K562 (cell line): ENCODE measurements around the gene SCP2. TPM values are rescaled to one million over a fixed set of nuclear protein-coding genes. Genes with fewer than 3 reads are reported as not detected.

Source experiments
- ATAC-seq: fragments of 200-7000 bp; cut with Tn5 transposase; 3 replicates; pipeline ENCODE4 v1.9.1; 2020; ENCODE audit warnings: moderate library complexity
- BruUV-seq: library from RNA; stranded (reverse); fragments of 400-500 nt; replicated peaks from 2 replicates; lab custom pipeline; 2021; lab: Mats Ljungman, UMichigan
- CTCF ChIA-PET: fragments of 300-600 bp; formaldehyde crosslinking; extraction: SDS; loops from one replicate; lab custom pipeline; 2021; ENCODE audit warnings: low intra/inter-chr PET ratio; lab: Yijun Ruan, JAX
- POLR2A ChIA-PET: fragments of 300-600, 350-650 bp; sonication (Branson Sonifier 250); formaldehyde crosslinking; extraction: SDS; loops from one replicate; lab custom pipeline; 2021; ENCODE audit warnings: antibody characterized with exemption, inconsistent platforms; lab: Yijun Ruan, JAX
- DNase-seq, 4 experiments: peaks; one replicate each; pipeline versions ENCODE4 v3.0.0 to v3.0.0-alpha.2; 2011 to 2018; ENCODE audit warnings: low spot score in 3 of 4, mixed read lengths in 3 of 4; ENCODE audit errors: extremely low read depth in 1 of 4
- FAIRE-seq: peaks from 2 replicates; lab custom pipeline; 2011; peaks lifted over from hg19 to GRCh38; lab: Jason Lieb, UNC
- H2AFZ ChIP-seq: 2 replicates; pipeline ENCODE4 v1.6.0; 2011; ENCODE audit warnings: low read depth, low read length, control low read depth, inconsistent platforms
- H3K27ac ChIP-seq: fragments of 200-600 bp; 3 replicates; pipeline ENCODE4 v1.8.0; 2011; ENCODE audit warnings: low read depth, mild to moderate bottlenecking, control low read depth, inconsistent platforms, low read length, moderate library complexity, mixed read lengths; ENCODE audit errors: extremely low read depth
- H3K27me3 ChIP-seq, 2 experiments: fragments of 300-600 bp in 1 of 2; 2 replicates in 1 of 2; 3 replicates in 1 of 2; pipeline versions ENCODE4 v1.6.0 to v1.8.0; 2011; ENCODE audit warnings: inconsistent platforms in 2 of 2, low read length in 2 of 2, mild to moderate bottlenecking in 1 of 2, mixed read lengths in 1 of 2, moderate library complexity in 1 of 2; ENCODE audit not compliant: control insufficient read depth in 2 of 2, insufficient read depth in 2 of 2
- H3K36me3 ChIP-seq: fragments of 300-600 bp; 3 replicates; pipeline ENCODE4 v1.8.0; 2011; ENCODE audit warnings: mild to moderate bottlenecking, low read length, inconsistent platforms; ENCODE audit not compliant: control insufficient read depth, insufficient read depth
- H3K4me1 ChIP-seq, 2 experiments: fragments of 200-600 bp in 1 of 2; replicated peaks in 1 of 2; 2 replicates in 1 of 2; 3 replicates in 1 of 2; pipeline versions ENCODE4 v1.5.1 to v1.8.0; 2011; ENCODE audit warnings: inconsistent platforms in 2 of 2, low read length in 2 of 2, mild to moderate bottlenecking in 1 of 2, mixed read lengths in 1 of 2, moderate library complexity in 1 of 2; ENCODE audit not compliant: control insufficient read depth in 2 of 2, insufficient read depth in 2 of 2
- H3K4me2 ChIP-seq: 2 replicates; pipeline ENCODE4 v1.6.1; 2011; ENCODE audit warnings: low read length, control low read depth, inconsistent platforms, mixed read lengths; ENCODE audit not compliant: insufficient read depth
- H3K4me3 ChIP-seq: fragments of 200-600 bp; sonication (generic), shearing (Covaris generic); 2 replicates; pipeline ENCODE4 v1.5.1; 2016; ENCODE audit warnings: control low read depth, inconsistent platforms
- H3K79me2 ChIP-seq: fragments of 200-600 bp; 3 replicates; pipeline ENCODE4 v1.8.0; 2011; ENCODE audit warnings: low read length, inconsistent platforms; ENCODE audit not compliant: control insufficient read depth, insufficient read depth
- H3K9ac ChIP-seq, 2 experiments: 2 replicates each; pipeline versions ENCODE4 v1.6.0 to v1.6.1; 2011; ENCODE audit warnings: low read depth in 2 of 2, low read length in 2 of 2, control low read depth in 1 of 2, inconsistent platforms in 1 of 2, mild to moderate bottlenecking in 1 of 2, mixed read lengths in 1 of 2; ENCODE audit not compliant: insufficient read depth in 1 of 2
- H3K9me1 ChIP-seq: one replicate; pipeline ENCODE4 v1.6.0; 2011; ENCODE audit warnings: inconsistent platforms, mild to moderate bottlenecking, low read length, moderate library complexity; ENCODE audit not compliant: control insufficient read depth, insufficient read depth
- H3K9me3 ChIP-seq: replicated peaks from 2 replicates; pipeline ENCODE4 v1.5.1; 2011; ENCODE audit warnings: low read depth, low read length, inconsistent platforms; ENCODE audit not compliant: control insufficient read depth, insufficient read depth
- H4K20me1 ChIP-seq: replicated peaks from 2 replicates; pipeline ENCODE4 v1.6.1; 2011; ENCODE audit warnings: low read length, inconsistent platforms, mixed read lengths; ENCODE audit not compliant: control insufficient read depth, insufficient read depth
- EHMT2 ChIP-seq: fragments of 450-650 bp; IDR thresholded peaks from 2 replicates; pipeline ENCODE4 v1.6.1; 2018; ENCODE audit warnings: antibody characterized with exemption
- EWSR1 ChIP-seq: fragments of 450-650 bp; IDR thresholded peaks from 2 replicates; pipeline ENCODE4 v1.6.1; 2018; ENCODE audit warnings: borderline replicate concordance, mild to moderate bottlenecking, low read depth, moderate library complexity; ENCODE audit not compliant: partially characterized antibody
- FOXA1 ChIP-seq: fragments of 450-650 bp; IDR thresholded peaks from 2 replicates; pipeline ENCODE4 v1.6.1; 2016; ENCODE audit warnings: mild to moderate bottlenecking, borderline replicate concordance
- GTF2E2 ChIP-seq: fragments of 200-800 bp; sonication (Bioruptor generic); IDR thresholded peaks from 2 replicates; pipeline ENCODE4 v1.6.1; 2016; ENCODE audit warnings: missing genetic modification characterization, missing compliant biosample characterization
- HDGF ChIP-seq: fragments of 450-650 bp; IDR thresholded peaks from 2 replicates; pipeline ENCODE4 v1.6.1; 2016
- KLF13 ChIP-seq: fragments of 450-650 bp; IDR thresholded peaks from 2 replicates; pipeline ENCODE4 v1.6.1; 2016; ENCODE audit warnings: missing genetic modification characterization, low read depth, mild to moderate bottlenecking, missing compliant biosample characterization, moderate library complexity, borderline replicate concordance
- L3MBTL2 ChIP-seq: fragments of 450-650 bp; IDR thresholded peaks from 2 replicates; pipeline ENCODE4 v1.6.1; 2016; ENCODE audit warnings: mild to moderate bottlenecking, moderate library complexity
- POLR2G ChIP-seq: fragments of 200-400 bp; formaldehyde crosslinking; IDR thresholded peaks from 2 replicates; pipeline ENCODE4 v1.6.1; 2017; ENCODE audit warnings: low read depth, mild to moderate bottlenecking, antibody characterized with exemption, low read length, moderate library complexity
- SAFB ChIP-seq: fragments of 200-400 bp; formaldehyde crosslinking; IDR thresholded peaks from 2 replicates; pipeline ENCODE4 v1.6.1; 2017; ENCODE audit warnings: low read depth, low read length, borderline replicate concordance
- SMARCA4 ChIP-seq: fragments of 450-650 bp; IDR thresholded peaks from 2 replicates; pipeline ENCODE4 v1.6.1; 2016
- ZNF134 ChIP-seq: fragments of 250-450 bp; sonication (Bioruptor Pico); conservative IDR thresholded peaks from 2 replicates; pipeline ENCODE4 v1.4.0; 2020
- ZNF282 ChIP-seq: sonication (generic); formaldehyde crosslinking; IDR thresholded peaks from 2 replicates; pipeline ENCODE4 v1.8.1; 2023; ENCODE audit warnings: missing genetic modification reagents
- ZNF408 ChIP-seq: fragments of 250-450 bp; sonication (Bioruptor Pico); IDR thresholded peaks from 2 replicates; pipeline ENCODE4 v1.4.0; 2020; ENCODE audit warnings: low read depth, mild to moderate bottlenecking, moderate library complexity
- WGBS: fragments of 100-300 bp; shearing (Covaris generic); methylation state at CpG from one replicate; pipeline ENCODE4 v1.1.6; 2016; ENCODE audit warnings: low coverage, mixed read lengths; ENCODE audit not compliant: insufficient coverage; ENCODE audit errors: missing lambda C conversion rate; 5-methylcytosine and 5-hydroxymethylcytosine counted together
- in situ Hi-C: fragments of 300-500 bp; cut with MboI; formaldehyde crosslinking; loops from 4 replicates; pipeline ENCODE4 v1.15.0; 2018; ENCODE audit warnings: inconsistent platforms, mixed read lengths
- intact Hi-C: fragments of 100-400 bp; cut with micrococcal nuclease; formaldehyde crosslinking; loops from 2 replicates; pipeline ENCODE4 v1.14.2; 2022
- polyA plus RNA-seq, 8 experiments: library from polyadenylated mRNA; depleted of rRNA in 4 of 8; stranded (reverse) in 5 of 8; unstranded in 3 of 8; fragments of >200 nt; fragmentation: Nextera tagmentation in 2 of 8; fragmentation: Illumina TruSeq in 1 of 8; extraction: Ambion mirVana in 2 of 8; extraction: Trizol in 1 of 8; gene quantifications; 2 replicates each; pipeline versions ENCODE4 v1.2.1 to v1.2.3, GENCODE V29; 2011 to 2014; ENCODE audit warnings: inconsistent platforms in 1 of 8, missing spikeins in 1 of 8
- total RNA-seq, 7 experiments: library from RNA; depleted of rRNA in 6 of 7; stranded (reverse); fragments of >200 nt in 6 of 7; fragmentation: Illumina TruSeq in 2 of 7; extraction: Trizol in 2 of 7; gene quantifications; 2 replicates each; pipeline versions ENCODE4 v1.2.1 to v1.2.3, GENCODE V29; 2011 to 2021; ENCODE audit warnings: low replicate concordance in 1 of 7
- TF ChIP-seq, protein P1 (sequence below): fragments of 250-450 bp; sonication (Bioruptor Pico); IDR thresholded peaks from 2 replicates; pipeline ENCODE4 v1.4.0; 2020
- TF ChIP-seq, protein P2 (sequence below): sonication (generic); formaldehyde crosslinking; IDR thresholded peaks from 2 replicates; pipeline ENCODE4 v1.8.1; 2023; ENCODE audit warnings: mild to moderate bottlenecking, missing genetic modification reagents
- TF ChIP-seq, protein P3 (sequence below): sonication (generic); formaldehyde crosslinking; IDR thresholded peaks from 2 replicates; pipeline ENCODE4 v1.8.0; 2022; ENCODE audit warnings: missing genetic modification reagents, mild to moderate bottlenecking, moderate library complexity, borderline replicate concordance

Gene SCP2
- total and polyA plus RNA-seq, 9 of the 15 experiments (the other 6 are each of a cell fraction or from before 2014, with no cell fraction given) = 63.8 to 258 (median 106) TPM

DNA sequence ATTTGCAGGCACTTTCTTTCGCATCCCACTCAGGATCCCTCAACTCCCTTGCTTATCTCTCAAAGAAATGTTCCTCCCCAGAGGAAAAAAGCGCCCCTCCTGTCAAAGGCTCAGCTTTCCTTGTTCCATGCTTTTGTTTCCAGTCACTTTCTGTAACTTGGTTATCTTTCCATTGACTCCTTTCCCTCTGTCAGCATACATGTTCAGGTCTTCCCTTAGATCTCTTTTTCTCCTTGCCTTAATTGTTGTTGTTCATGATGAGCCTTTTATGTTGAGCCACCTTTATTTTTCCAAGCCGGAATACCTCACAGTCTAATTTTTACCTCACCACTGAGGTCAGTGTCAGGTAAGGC is 88.4 kb downstream of the SCP2 start:
- peak overlapping the region; percentile 53 for H3K4me3 ChIP-seq
- H3K79me2 ChIP-seq = peaks cover 22% of the 10 kb centered on the region
- no TSS peak for BruUV-seq
- CTCF ChIA-PET = no interaction called here
- WGBS = 12% methylated on average over 3 of the region's 3 CpGs
- no peaks in the 10 kb centered on the region for H3K27me3 ChIP-seq
- DNase-seq (peak in 3 of 4 experiments; percentile 34 to 44 (median 37)), ATAC-seq (peak; percentile 5), FAIRE-seq (no peak)
- H3K4me2 ChIP-seq = peak overlapping the region; percentile 86
- H3K4me1 ChIP-seq = peaks cover 0 to 10% of the 10 kb centered on the region in 2 experiments; a peak in 3 of 5 replicates
- no peaks in the 10 kb centered on the region for H3K36me3 ChIP-seq
- intact Hi-C loops (no loop called here), in situ Hi-C loops (no loop called here)
- H3K9ac ChIP-seq = peak overlapping the region; percentile 72 to 83
- H4K20me1 ChIP-seq = no peaks in the 10 kb centered on the region
- H3K9me3 ChIP-seq = no peaks in the 10 kb centered on the region
- H3K9me1 ChIP-seq = no peaks in the 10 kb centered on the region
- H3K27ac ChIP-seq = peak overlapping the region; percentile 47
- H2AFZ ChIP-seq = peak overlapping the region; percentile 93
- POLR2A ChIA-PET = interaction anchor here (0.6 to 1.7 kb wide), 6 partner anchors 12 to 172 kb away, joined by 3 to 5 read pairs (median 3); no protein-coding TSS in a partner anchor
- TF ChIP-seq ZNF408 (CRISPR knock-in tag) (no peak), HDGF (0 out of 2 replicates have a peak, but pooled peaks have one; percentile 31), ZNF134 (no peak), POLR2G (no peak), EWSR1 (no peak), ZNF282 (CRISPR knock-in tag) (no peak), GTF2E2 (tag) (peak; percentile 62; the same call in 1 of the 2 replicates), EHMT2 (0 out of 2 replicates have a peak, but pooled peaks have one; percentile 34), SMARCA4 (peak; percentile 43; the same call in 1 of the 2 replicates), KLF13 (tag) (no peak), L3MBTL2 (no peak), FOXA1 (no peak), SAFB (no peak)
- TF ChIP-seq, protein P1, sequence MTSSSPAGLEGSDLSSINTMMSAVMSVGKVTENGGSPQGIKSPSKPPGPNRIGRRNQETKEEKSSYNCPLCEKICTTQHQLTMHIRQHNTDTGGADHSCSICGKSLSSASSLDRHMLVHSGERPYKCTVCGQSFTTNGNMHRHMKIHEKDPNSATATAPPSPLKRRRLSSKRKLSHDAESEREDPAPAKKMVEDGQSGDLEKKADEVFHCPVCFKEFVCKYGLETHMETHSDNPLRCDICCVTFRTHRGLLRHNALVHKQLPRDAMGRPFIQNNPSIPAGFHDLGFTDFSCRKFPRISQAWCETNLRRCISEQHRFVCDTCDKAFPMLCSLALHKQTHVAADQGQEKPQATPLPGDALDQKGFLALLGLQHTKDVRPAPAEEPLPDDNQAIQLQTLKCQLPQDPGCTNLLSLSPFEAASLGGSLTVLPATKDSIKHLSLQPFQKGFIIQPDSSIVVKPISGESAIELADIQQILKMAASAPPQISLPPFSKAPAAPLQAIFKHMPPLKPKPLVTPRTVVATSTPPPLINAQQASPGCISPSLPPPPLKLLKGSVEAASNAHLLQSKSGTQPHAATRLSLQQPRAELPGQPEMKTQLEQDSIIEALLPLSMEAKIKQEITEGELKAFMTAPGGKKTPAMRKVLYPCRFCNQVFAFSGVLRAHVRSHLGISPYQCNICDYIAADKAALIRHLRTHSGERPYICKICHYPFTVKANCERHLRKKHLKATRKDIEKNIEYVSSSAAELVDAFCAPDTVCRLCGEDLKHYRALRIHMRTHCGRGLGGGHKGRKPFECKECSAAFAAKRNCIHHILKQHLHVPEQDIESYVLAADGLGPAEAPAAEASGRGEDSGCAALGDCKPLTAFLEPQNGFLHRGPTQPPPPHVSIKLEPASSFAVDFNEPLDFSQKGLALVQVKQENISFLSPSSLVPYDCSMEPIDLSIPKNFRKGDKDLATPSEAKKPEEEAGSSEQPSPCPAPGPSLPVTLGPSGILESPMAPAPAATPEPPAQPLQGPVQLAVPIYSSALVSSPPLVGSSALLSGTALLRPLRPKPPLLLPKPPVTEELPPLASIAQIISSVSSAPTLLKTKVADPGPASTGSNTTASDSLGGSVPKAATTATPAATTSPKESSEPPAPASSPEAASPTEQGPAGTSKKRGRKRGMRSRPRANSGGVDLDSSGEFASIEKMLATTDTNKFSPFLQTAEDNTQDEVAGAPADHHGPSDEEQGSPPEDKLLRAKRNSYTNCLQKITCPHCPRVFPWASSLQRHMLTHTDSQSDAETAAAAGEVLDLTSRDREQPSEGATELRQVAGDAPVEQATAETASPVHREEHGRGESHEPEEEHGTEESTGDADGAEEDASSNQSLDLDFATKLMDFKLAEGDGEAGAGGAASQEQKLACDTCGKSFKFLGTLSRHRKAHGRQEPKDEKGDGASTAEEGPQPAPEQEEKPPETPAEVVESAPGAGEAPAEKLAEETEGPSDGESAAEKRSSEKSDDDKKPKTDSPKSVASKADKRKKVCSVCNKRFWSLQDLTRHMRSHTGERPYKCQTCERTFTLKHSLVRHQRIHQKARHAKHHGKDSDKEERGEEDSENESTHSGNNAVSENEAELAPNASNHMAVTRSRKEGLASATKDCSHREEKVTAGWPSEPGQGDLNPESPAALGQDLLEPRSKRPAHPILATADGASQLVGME (CRISPR knock-in tag) = no peak
- TF ChIP-seq, protein P2, sequence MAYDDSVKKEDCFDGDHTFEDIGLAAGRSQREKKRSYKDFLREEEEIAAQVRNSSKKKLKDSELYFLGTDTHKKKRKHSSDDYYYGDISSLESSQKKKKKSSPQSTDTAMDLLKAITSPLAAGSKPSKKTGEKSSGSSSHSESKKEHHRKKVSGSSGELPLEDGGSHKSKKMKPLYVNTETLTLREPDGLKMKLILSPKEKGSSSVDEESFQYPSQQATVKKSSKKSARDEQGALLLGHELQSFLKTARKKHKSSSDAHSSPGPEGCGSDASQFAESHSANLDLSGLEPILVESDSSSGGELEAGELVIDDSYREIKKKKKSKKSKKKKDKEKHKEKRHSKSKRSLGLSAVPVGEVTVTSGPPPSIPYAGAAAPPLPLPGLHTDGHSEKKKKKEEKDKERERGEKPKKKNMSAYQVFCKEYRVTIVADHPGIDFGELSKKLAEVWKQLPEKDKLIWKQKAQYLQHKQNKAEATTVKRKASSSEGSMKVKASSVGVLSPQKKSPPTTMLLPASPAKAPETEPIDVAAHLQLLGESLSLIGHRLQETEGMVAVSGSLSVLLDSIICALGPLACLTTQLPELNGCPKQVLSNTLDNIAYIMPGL (CRISPR knock-in tag) = no peak
- TF ChIP-seq, protein P3, sequence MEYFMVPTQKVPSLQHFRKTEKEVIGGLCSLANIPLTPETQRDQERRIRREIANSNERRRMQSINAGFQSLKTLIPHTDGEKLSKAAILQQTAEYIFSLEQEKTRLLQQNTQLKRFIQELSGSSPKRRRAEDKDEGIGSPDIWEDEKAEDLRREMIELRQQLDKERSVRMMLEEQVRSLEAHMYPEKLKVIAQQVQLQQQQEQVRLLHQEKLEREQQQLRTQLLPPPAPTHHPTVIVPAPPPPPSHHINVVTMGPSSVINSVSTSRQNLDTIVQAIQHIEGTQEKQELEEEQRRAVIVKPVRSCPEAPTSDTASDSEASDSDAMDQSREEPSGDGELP (CRISPR knock-in tag) = no peak
